ENCODE data around the gene PTN. TPM values are rescaled to one million over a fixed set of nuclear protein-coding genes. Genes with fewer than 3 reads are reported as not detected.

PTN gene
- total and polyA plus RNA-seq, 2 of the 13 experiments (the other 11 are each of a cell fraction or from before 2014, with no cell fraction given), result not detected

- H3K27me3 ChIP-seq (ENCODE audit: control insufficient read depth in 1 of 2, insufficient read depth in 2 of 2, low read length in 2 of 2), result no peaks in the 10 kb centered on the region
- no peak overlapping the region for H3K4me3 ChIP-seq (replicated peaks in 1 of 3; ENCODE audit: insufficient read depth in 1 of 3, low read depth in 2 of 3, low read length in 3 of 3)
- no peak for DNase-seq (ENCODE audit: low spot score)
- no peak for FAIRE-seq
- no peaks in the 10 kb centered on the region for H3K79me2 ChIP-seq (ENCODE audit: insufficient read depth, low read length)
- no peak overlapping the region for H3K9ac ChIP-seq (ENCODE audit: insufficient read depth, low read depth, low read length)
- H3K36me3 ChIP-seq (replicated peaks in 1 of 2; ENCODE audit: control insufficient read depth in 1 of 2, insufficient read depth in 2 of 2, low read length in 2 of 2), result no peaks in the 10 kb centered on the region
- ChIA-PET CTCF (ENCODE audit: low intra/inter-chr PET ratio, low total read pairs) (no interaction called here), POLR2A (no interaction called here)
- H3K27ac ChIP-seq (ENCODE audit: extremely low read length, insufficient read depth, low read length), result no peak overlapping the region
- H3K9me3 ChIP-seq (ENCODE audit: low read length), result peaks cover 12% of the 10 kb centered on the region
- no peaks in the 10 kb centered on the region for H4K20me1 ChIP-seq (ENCODE audit: insufficient read depth, low read length)
- H2AFZ ChIP-seq (ENCODE audit: low read length), result no peak overlapping the region
- no TSS peak for BruUV-seq (replicated peaks)
- ATAC-seq, result no peak
- no peak overlapping the region for H3K4me2 ChIP-seq (ENCODE audit: low read depth, low read length)
- in situ Hi-C loops (cut with HindIII; ENCODE audit: extremely low pct_ligation_motif_present, low pct_unique_long_range_greater_than_20kb) (no loop called here), intact Hi-C loops (cut with micrococcal nuclease; ENCODE audit: unreplicated experiment) (no loop called here)
- no peaks in the 10 kb centered on the region for H3K4me1 ChIP-seq (ENCODE audit: insufficient read depth, low read length)
- no peak for TF ChIP-seq SP1 (IDR thresholded peaks at IDR 0.05)
- no peak for TF ChIP-seq SP1 (CRISPR knock-in tag; IDR thresholded peaks at IDR 0.05)
- TF ChIP-seq ZNF446 (CRISPR knock-in tag; IDR thresholded peaks at IDR 0.05), result no peak
Observed at GRCh38 chr7:137206770-137207169, 136.8 kb downstream of the PTN start.

GRCh38 chr7:137204246-137204645 lies 139.3 kb downstream of the PTN start:
- intact Hi-C loops (cut with micrococcal nuclease; ENCODE audit: unreplicated experiment), result no loop called here
- ATAC-seq (no peak), DNase-seq (ENCODE audit: low spot score) (no peak), FAIRE-seq (no peak)
- Histone ChIP-seq H3K9me3 (ENCODE audit: low read length) (peaks cover 9% of the 10 kb centered on the region), H3K27me3 (ENCODE audit: control insufficient read depth in 1 of 2, insufficient read depth in 2 of 2, low read length in 2 of 2) (no peaks in the 10 kb centered on the region), H3K79me2 (ENCODE audit: insufficient read depth, low read length) (no peaks in the 10 kb centered on the region), H3K4me2 (ENCODE audit: low read depth, low read length) (no peak overlapping the region), H3K4me1 (ENCODE audit: insufficient read depth, low read length) (no peaks in the 10 kb centered on the region), H4K20me1 (ENCODE audit: insufficient read depth, low read length) (no peaks in the 10 kb centered on the region), H2AFZ (ENCODE audit: low read length) (no peak overlapping the region), H3K4me3 (replicated peaks in 1 of 3; ENCODE audit: insufficient read depth in 1 of 3, low read depth in 2 of 3, low read length in 3 of 3) (no peak overlapping the region), H3K9ac (ENCODE audit: insufficient read depth, low read depth, low read length) (no peak overlapping the region), H3K27ac (ENCODE audit: extremely low read length, insufficient read depth, low read length) (no peak overlapping the region), H3K36me3 (replicated peaks in 1 of 2; ENCODE audit: control insufficient read depth in 1 of 2, insufficient read depth in 2 of 2, low read length in 2 of 2) (no peaks in the 10 kb centered on the region)
- no TSS peak for BruUV-seq (replicated peaks)
- in situ Hi-C loops (cut with HindIII; ENCODE audit: extremely low pct_ligation_motif_present, low pct_unique_long_range_greater_than_20kb), result no loop called here
- CTCF ChIA-PET (ENCODE audit: low intra/inter-chr PET ratio, low total read pairs), result no interaction called here
- TF ChIP-seq ELF3 (CRISPR knock-in tag; IDR thresholded peaks at IDR 0.05) (no peak), TBX2 (CRISPR knock-in tag; IDR thresholded peaks at IDR 0.05; ENCODE audit: borderline replicate concordance) (no peak), RNF219 (CRISPR knock-in tag; IDR thresholded peaks at IDR 0.05) (no peak), ZFP62 (CRISPR knock-in tag; IDR thresholded peaks at IDR 0.05) (no peak), SNAPC5 (CRISPR knock-in tag; IDR thresholded peaks at IDR 0.05; ENCODE audit: borderline replicate concordance) (no peak), TARDBP (CRISPR knock-in tag; IDR thresholded peaks at IDR 0.05) (no peak)
- WGBS (ENCODE audit: low lambda C conversion rate), result 7% methylated on average over 4 of the region's 4 CpGs
- POLR2A ChIA-PET, result no interaction called here

Measured in HepG2 (cell line).